HepG2 (cell line): Measurements from ENCODE around the gene MLH1.

Source experiments
- BRF2 ChIP-seq: sonication (generic); formaldehyde crosslinking; IDR thresholded peaks from 2 replicates; pipeline ENCODE4 v1.8.1; 2022; ENCODE audit warnings: mild to moderate bottlenecking, missing genetic modification reagents
- CTCF ChIP-seq: sonication (generic); formaldehyde crosslinking; IDR thresholded peaks from 2 replicates; pipeline ENCODE4 v1.5.0; 2020; ENCODE audit warnings: mild to moderate bottlenecking, missing genetic modification reagents, moderate library complexity
- ESRRA ChIP-seq: sonication (generic); formaldehyde crosslinking; IDR thresholded peaks from 2 replicates; pipeline ENCODE4 v1.5.1; 2020; ENCODE audit warnings: mild to moderate bottlenecking, low read depth, missing genetic modification reagents
- HDAC2 ChIP-seq: sonication (generic); formaldehyde crosslinking; IDR thresholded peaks from 2 replicates; pipeline ENCODE4 v1.4.0; 2020; ENCODE audit warnings: missing genetic modification reagents
- KAT7 ChIP-seq: IDR thresholded peaks from 2 replicates; pipeline ENCODE4 v1.6.1; 2018; ENCODE audit warnings: borderline replicate concordance, missing compliant biosample characterization
- TAF15 ChIP-seq: fragments of 200-400 bp; formaldehyde crosslinking; IDR thresholded peaks from one replicate; pipeline ENCODE4 v1.6.1; 2018; ENCODE audit warnings: mild to moderate bottlenecking, low read depth, low read length; ENCODE audit not compliant: poor library complexity, severe bottlenecking
- ZBTB8A ChIP-seq: sonication (generic); formaldehyde crosslinking; IDR thresholded peaks from 2 replicates; pipeline ENCODE4 v1.4.0; 2020; ENCODE audit warnings: mild to moderate bottlenecking, low read depth, missing genetic modification reagents, borderline replicate concordance
- ZFP36L1 ChIP-seq: sonication (generic); formaldehyde crosslinking; IDR thresholded peaks from 2 replicates; pipeline ENCODE4 v1.8.0; 2022; ENCODE audit warnings: mild to moderate bottlenecking, missing genetic modification reagents, moderate library complexity
- ZNF30 ChIP-seq: sonication (generic); formaldehyde crosslinking; IDR thresholded peaks from 2 replicates; pipeline ENCODE4 v1.5.0; 2020; ENCODE audit warnings: mild to moderate bottlenecking, missing genetic modification reagents
- ZNF335 ChIP-seq: sonication (generic); formaldehyde crosslinking; IDR thresholded peaks from 2 replicates; pipeline ENCODE4 v1.4.0; 2020; ENCODE audit warnings: missing genetic modification reagents

- TF ChIP-seq TAF15: no peak
- no peak for TF ChIP-seq ZNF335 (CRISPR knock-in tag)
- no peak for TF ChIP-seq BRF2
- TF ChIP-seq ZFP36L1 (CRISPR knock-in tag): no peak
- TF ChIP-seq ESRRA (CRISPR knock-in tag): no peak
- no peak for TF ChIP-seq ZNF30 (CRISPR knock-in tag)
- TF ChIP-seq CTCF (CRISPR knock-in tag): no peak
- TF ChIP-seq ZBTB8A: no peak
- no peak for TF ChIP-seq KAT7 (CRISPR knock-in tag)
- TF ChIP-seq HDAC2 (CRISPR knock-in tag): no peak
These were observed 101.3 kb downstream of the MLH1 start for GRCh38 chr3:37094636-37095035.
